Peyer's patch (tissue), 4 donors: Measurements from ENCODE around the gene IL1RAPL1.

Experiments
- POLR2A ChIP-seq, 2 donors: fragments of 450-650 bp; IDR thresholded peaks; one replicate each; pipeline ENCODE4 v1.5.1; 2017; ENCODE audit warnings: antibody characterized with exemption in 2 of 2, mild to moderate bottlenecking in 2 of 2, moderate library complexity in 2 of 2
- TF ChIP-seq, protein P1 (sequence below), 6 experiments: fragments of 450-650 bp in 4 of 6; fragments of 200-600 bp in 2 of 6; sonication (generic) in 1 of 6; IDR thresholded peaks; one replicate each; pipeline ENCODE4 v1.5.1; 2017 to 2019; ENCODE audit warnings: antibody characterized with exemption in 6 of 6, mild to moderate bottlenecking in 3 of 6, moderate library complexity in 1 of 6

- TF ChIP-seq, protein P1, sequence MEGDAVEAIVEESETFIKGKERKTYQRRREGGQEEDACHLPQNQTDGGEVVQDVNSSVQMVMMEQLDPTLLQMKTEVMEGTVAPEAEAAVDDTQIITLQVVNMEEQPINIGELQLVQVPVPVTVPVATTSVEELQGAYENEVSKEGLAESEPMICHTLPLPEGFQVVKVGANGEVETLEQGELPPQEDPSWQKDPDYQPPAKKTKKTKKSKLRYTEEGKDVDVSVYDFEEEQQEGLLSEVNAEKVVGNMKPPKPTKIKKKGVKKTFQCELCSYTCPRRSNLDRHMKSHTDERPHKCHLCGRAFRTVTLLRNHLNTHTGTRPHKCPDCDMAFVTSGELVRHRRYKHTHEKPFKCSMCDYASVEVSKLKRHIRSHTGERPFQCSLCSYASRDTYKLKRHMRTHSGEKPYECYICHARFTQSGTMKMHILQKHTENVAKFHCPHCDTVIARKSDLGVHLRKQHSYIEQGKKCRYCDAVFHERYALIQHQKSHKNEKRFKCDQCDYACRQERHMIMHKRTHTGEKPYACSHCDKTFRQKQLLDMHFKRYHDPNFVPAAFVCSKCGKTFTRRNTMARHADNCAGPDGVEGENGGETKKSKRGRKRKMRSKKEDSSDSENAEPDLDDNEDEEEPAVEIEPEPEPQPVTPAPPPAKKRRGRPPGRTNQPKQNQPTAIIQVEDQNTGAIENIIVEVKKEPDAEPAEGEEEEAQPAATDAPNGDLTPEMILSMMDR (IDR thresholded peaks at IDR 0.05): no peak
- TF ChIP-seq POLR2A (IDR thresholded peaks at IDR 0.05): no peak
Measured at GRCh38 chrX:29042341-29042740, 455.1 kb downstream of the IL1RAPL1 start.
